ENCODE data around the gene ENTREP1. TPM values are rescaled to one million over a fixed set of nuclear protein-coding genes. Genes with fewer than 3 reads are reported as not detected.

ENTREP1 gene
- polyA plus RNA-seq, 12 donors: 21.6 to 57.6 (median 35.4) TPM; not detected in 1

Other genes starting within 250 kb of the ENTREP1 start
- 10 to 100 TPM in 11 of 12 donors, not detected in 1; 10.2 to 45.1 (median 15.6) TPM for gene TJP2, start 150.9 kb upstream of the ENTREP1 start, polyA plus RNA-seq (ENCODE audit: insufficient read length in 12 of 12)